ENCODE data around the gene VAMP5.

DNA sequence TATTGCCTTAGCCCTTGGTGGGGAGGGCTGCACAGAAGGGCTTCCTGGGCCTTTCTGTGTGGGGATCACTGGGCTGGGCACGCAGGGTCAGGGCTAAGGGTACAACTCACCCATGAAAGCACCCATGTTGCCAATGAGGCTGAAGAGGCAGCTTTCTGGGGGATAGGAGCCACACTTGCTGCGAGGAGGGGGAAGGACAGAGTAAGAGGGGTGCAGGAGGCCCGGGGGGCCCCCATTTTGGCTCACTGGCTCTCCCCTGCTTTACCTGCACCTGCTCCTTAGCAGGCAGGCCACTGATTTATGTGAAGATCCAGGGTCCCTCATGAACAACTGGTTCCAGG is 16.0 kb downstream of the VAMP5 start:
- TF ChIP-seq KDM1A (IDR thresholded peaks at IDR 0.05) (no peak), MXI1 (IDR thresholded peaks at IDR 0.05; ENCODE audit: low read depth, low read length) (no peak), CHD2 (IDR thresholded peaks at IDR 0.05; ENCODE audit: low read depth, low read length) (no peak), ZNF324 (CRISPR knock-in tag; IDR thresholded peaks at IDR 0.05) (no peak)
- TF ChIP-seq, protein P1, sequence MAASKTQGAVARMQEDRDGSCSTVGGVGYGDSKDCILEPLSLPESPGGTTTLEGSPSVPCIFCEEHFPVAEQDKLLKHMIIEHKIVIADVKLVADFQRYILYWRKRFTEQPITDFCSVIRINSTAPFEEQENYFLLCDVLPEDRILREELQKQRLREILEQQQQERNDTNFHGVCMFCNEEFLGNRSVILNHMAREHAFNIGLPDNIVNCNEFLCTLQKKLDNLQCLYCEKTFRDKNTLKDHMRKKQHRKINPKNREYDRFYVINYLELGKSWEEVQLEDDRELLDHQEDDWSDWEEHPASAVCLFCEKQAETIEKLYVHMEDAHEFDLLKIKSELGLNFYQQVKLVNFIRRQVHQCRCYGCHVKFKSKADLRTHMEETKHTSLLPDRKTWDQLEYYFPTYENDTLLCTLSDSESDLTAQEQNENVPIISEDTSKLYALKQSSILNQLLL (CRISPR knock-in tag; IDR thresholded peaks at IDR 0.05; ENCODE audit: borderline replicate concordance): no peak

All from K562 (cell line).